Peyer's patch (tissue), 4 donors: Measurements from ENCODE around the gene GNAQ. TPM values are rescaled to one million over a fixed set of nuclear protein-coding genes. Genes with fewer than 3 reads are reported as not detected.

Experiments
- DNase-seq, 3 donors: peaks; one replicate each; pipeline ENCODE4 v3.0.0-alpha.2; 2017 to 2019
- H3K27ac ChIP-seq, 4 donors: fragments of 200-600 bp; sonication (generic); one replicate each; pipeline ENCODE4 v1.5.1; 2016 to 2019
- H3K27me3 ChIP-seq, 2 donors: fragments of 200-600 bp; sonication (generic); one replicate each; pipeline ENCODE4 v1.5.1; 2019
- H3K36me3 ChIP-seq, 3 donors: fragments of 200-600 bp; sonication (generic); one replicate each; pipeline ENCODE4 v1.5.1; 2016 to 2019
- H3K4me1 ChIP-seq, 4 donors: fragments of 200-600 bp; sonication (generic); one replicate each; pipeline ENCODE4 v1.5.1; 2016 to 2019
- H3K4me3 ChIP-seq, 4 donors: fragments of 200-600 bp; sonication (generic); 1 replicate in 3 of 4; 2 replicates in 1 of 4; pipeline ENCODE4 v1.5.1; 2016 to 2019; ENCODE audit warnings: mild to moderate bottlenecking in 1 of 4
- H3K9me3 ChIP-seq, 4 donors: fragments of 200-600 bp; sonication (generic); one replicate each; pipeline ENCODE4 v1.5.1; 2016 to 2019; ENCODE audit warnings: mild to moderate bottlenecking in 1 of 4
- CTCF ChIP-seq, 6 experiments: fragments of 450-650 bp in 4 of 6; fragments of 200-600 bp in 2 of 6; sonication (generic) in 1 of 6; IDR thresholded peaks; one replicate each; pipeline ENCODE4 v1.5.1; 2017 to 2019; ENCODE audit warnings: antibody characterized with exemption in 6 of 6, mild to moderate bottlenecking in 3 of 6, moderate library complexity in 1 of 6
- POLR2A ChIP-seq, 2 donors: fragments of 450-650 bp; IDR thresholded peaks; one replicate each; pipeline ENCODE4 v1.5.1; 2017; ENCODE audit warnings: antibody characterized with exemption in 2 of 2, mild to moderate bottlenecking in 2 of 2, moderate library complexity in 2 of 2
- total RNA-seq, 4 donors: library from RNA; depleted of rRNA; stranded (reverse); fragments of >200 nt; gene quantifications; one replicate each; pipeline ENCODE4 v1.1.0, GENCODE V29; 2016

The GNAQ gene
- 10 to 100 TPM; 28.7 to 45.4 (median 33.5) TPM for total RNA-seq

GRCh38 chr9:78031444-78031892 lies at the start of gene GNAQ:
Gene GNAQ (minus strand): TSS chr9:78031811. CDS start chr9:78031235, 576 bp downstream.
- H3K9me3 ChIP-seq: no peaks in the 10 kb centered on the region
- peak within 1 kb of the TSS; percentile 84 to 99 (median 90) for H3K27ac ChIP-seq
- H3K36me3 ChIP-seq: no peaks in the 10 kb centered on the region
- no peaks in the 10 kb centered on the region for H3K27me3 ChIP-seq
- TF ChIP-seq POLR2A (IDR thresholded peaks at IDR 0.05) (no peak), CTCF (IDR thresholded peaks at IDR 0.05) (no peak)
- no peak for DNase-seq
- H3K4me3 ChIP-seq: peak within 1 kb of the TSS; percentile 57 to 95 (median 73)
- peaks cover 0 to 29% (median 0%) of the 10 kb centered on the region in 4 donors for H3K4me1 ChIP-seq

GRCh38 chr9:78074385-78075291 lies 43.0 kb upstream of the GNAQ start:
- TF ChIP-seq POLR2A (IDR thresholded peaks at IDR 0.05) (no peak), CTCF (IDR thresholded peaks at IDR 0.05) (no peak)
- no peaks in the 10 kb centered on the region for H3K36me3 ChIP-seq
- no peak overlapping the region for H3K4me3 ChIP-seq
- peak overlapping the region in 1 of 4 donors; percentile 9 for H3K27ac ChIP-seq
- H3K9me3 ChIP-seq: no peaks in the 10 kb centered on the region
- H3K4me1 ChIP-seq: no peaks in the 10 kb centered on the region
- DNase-seq: no peak
- no peaks in the 10 kb centered on the region for H3K27me3 ChIP-seq

- H3K27ac ChIP-seq: no peak overlapping the region
- no peaks in the 10 kb centered on the region for H3K36me3 ChIP-seq
- TF ChIP-seq CTCF (IDR thresholded peaks at IDR 0.05): no peak
- TF ChIP-seq POLR2A (IDR thresholded peaks at IDR 0.05): no peak
- no peak for DNase-seq
- no peaks in the 10 kb centered on the region for H3K27me3 ChIP-seq
- no peaks in the 10 kb centered on the region for H3K4me1 ChIP-seq
- H3K4me3 ChIP-seq: no peak overlapping the region
- no peaks in the 10 kb centered on the region for H3K9me3 ChIP-seq
These were observed 42.1 kb upstream of the GNAQ start for GRCh38 chr9:78073722-78074121.

- no peaks in the 10 kb centered on the region for H3K27me3 ChIP-seq
- H3K4me3 ChIP-seq: no peak overlapping the region
- no peaks in the 10 kb centered on the region for H3K36me3 ChIP-seq
- no peak overlapping the region for H3K27ac ChIP-seq
- no peak for TF ChIP-seq CTCF (IDR thresholded peaks at IDR 0.05)
- TF ChIP-seq POLR2A (IDR thresholded peaks at IDR 0.05): no peak
- H3K4me1 ChIP-seq: no peaks in the 10 kb centered on the region
- no peaks in the 10 kb centered on the region for H3K9me3 ChIP-seq
- no peak for DNase-seq
These were observed 41.1 kb upstream of the GNAQ start for GRCh38 chr9:78072586-78073199.

- Histone ChIP-seq H3K27ac (no peak overlapping the region), H3K27me3 (no peaks in the 10 kb centered on the region), H3K4me3 (no peak overlapping the region), H3K9me3 (no peaks in the 10 kb centered on the region), H3K4me1 (no peaks in the 10 kb centered on the region), H3K36me3 (no peaks in the 10 kb centered on the region)
- TF ChIP-seq CTCF (IDR thresholded peaks at IDR 0.05) (no peak), POLR2A (IDR thresholded peaks at IDR 0.05) (no peak)
- no peak for DNase-seq
These were observed 38.9 kb upstream of the GNAQ start for GRCh38 chr9:78070521-78070920.
